ENCODE results near the gene PURA. TPM values are rescaled to one million over a fixed set of nuclear protein-coding genes. Genes with fewer than 3 reads are reported as not detected.

The PURA gene
- total and polyA plus RNA-seq, 2 of the 4 experiments (the other 2 are of a cell fraction): 3.8 to 5.6 TPM

DNA sequence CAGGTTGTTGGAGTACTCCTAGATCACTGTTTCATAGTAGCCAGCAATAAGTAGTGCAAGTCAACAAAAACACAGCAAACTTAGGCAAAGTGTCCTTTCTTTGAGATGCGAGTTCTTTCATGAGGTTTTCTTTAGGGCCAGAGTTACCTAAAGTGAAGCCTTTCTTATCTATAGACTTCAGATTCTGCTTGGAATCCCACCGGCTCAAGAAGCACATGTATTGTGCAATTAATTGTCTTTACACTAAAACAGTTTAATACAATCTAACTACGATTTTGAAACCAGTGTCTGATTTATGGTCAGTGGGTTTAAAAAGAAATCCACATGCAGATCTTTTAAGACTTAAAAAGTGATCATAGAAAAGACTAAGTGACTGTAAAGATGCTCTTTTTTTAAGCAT is 3.6 kb downstream of the PURA start:
- peak overlapping the region; percentile 17; the same call in 1 of the 2 replicates for H3K23ac ChIP-seq (ENCODE audit: low read depth, low read length)
- no peak overlapping the region for H3K4me2 ChIP-seq (ENCODE audit: low read depth, low read length)
- H3K14ac ChIP-seq (replicated peaks; ENCODE audit: low read depth, low read length): no peak overlapping the region
- WGBS, 2 experiments (ENCODE audit: extremely low coverage in 2 of 2, insufficient read length in 1 of 2): no CpG with 5 or more reads among the region's 3 CpGs
- no peak overlapping the region for H2BK120ac ChIP-seq (ENCODE audit: low read depth, low read length)
- no peaks in the 10 kb centered on the region for H3K9me1 ChIP-seq (ENCODE audit: insufficient read depth, low read length)
- no peaks in the 10 kb centered on the region for H3K9me3 ChIP-seq (ENCODE audit: control insufficient read depth, insufficient read depth, low read length)
- no TSS peak for BruUV-seq (replicated peaks)
- no peak overlapping the region for H4K91ac ChIP-seq (ENCODE audit: insufficient read depth, low read depth, low read length)
- dilution Hi-C loops (cut with HindIII; ENCODE audit: low sequenced_read_pairs, unreplicated experiment): no loop called here
- ChIA-PET POLR2A (ENCODE audit: unreplicated experiment) (no interaction called here), CTCF (interaction anchor here (5.1 kb wide), 1 partner anchor 28 kb away, joined by 31 read pairs; no protein-coding TSS in a partner anchor)
- peaks cover 38% of the 10 kb centered on the region for H4K20me1 ChIP-seq (ENCODE audit: insufficient read depth, low read length)
- H2AK9ac ChIP-seq (replicated peaks; ENCODE audit: low read depth, low read length, poor library complexity): no peak overlapping the region
- intact Hi-C loops (cut with micrococcal nuclease): no loop called here
- no peak for DNase-seq
- no peak overlapping the region for H3K27ac ChIP-seq (ENCODE audit: insufficient read depth, low read length)
- H3K36me3 ChIP-seq (ENCODE audit: control insufficient read depth, insufficient read depth, low read length): peaks cover 2% of the 10 kb centered on the region; the same call in 1 of the 2 replicates
- ATAC-seq (ENCODE audit: low read depth): no peak
- no peak overlapping the region for H4K5ac ChIP-seq (ENCODE audit: low read depth, low read length)
- H3K79me1 ChIP-seq (ENCODE audit: low read depth in 1 of 2, low read length in 2 of 2): peaks cover 14 to 58% of the 10 kb centered on the region in 2 experiments
- H2BK5ac ChIP-seq (ENCODE audit: low read depth, low read length, poor library complexity, severe bottlenecking): no peak overlapping the region
- H2AFZ ChIP-seq (replicated peaks; ENCODE audit: low read length, poor library complexity): no peak overlapping the region
- no peak overlapping the region for H2BK20ac ChIP-seq (ENCODE audit: low read depth, low read length)
- H2BK15ac ChIP-seq (ENCODE audit: low read depth, low read length): no peak overlapping the region
- in situ Hi-C loops (cut with MboI; ENCODE audit: low sequenced_read_pairs): loop anchor here (25.0 kb wide), 1 partner anchor 480 kb away; the partner anchor contains the start of gene CXXC5
- H3K9ac ChIP-seq (ENCODE audit: low read depth, low read length): no peak overlapping the region
- no peak overlapping the region for H4K8ac ChIP-seq (ENCODE audit: low read depth in 2 of 2, low read length in 2 of 2)
- no peak overlapping the region for H3K4ac ChIP-seq (ENCODE audit: low read depth, low read length)
- TF ChIP-seq RCOR1 (IDR thresholded peaks at IDR 0.05; ENCODE audit: insufficient replicate concordance, low read length) (no peak), RAD21 (IDR thresholded peaks at IDR 0.05; ENCODE audit: low read length) (no peak), CEBPB (IDR thresholded peaks at IDR 0.05; ENCODE audit: low read depth, low read length) (peak; percentile 67; the same call in 1 of the 2 replicates)
- H3K4me1 ChIP-seq (ENCODE audit: control insufficient read depth, insufficient read depth, low read length): peaks cover 5% of the 10 kb centered on the region; the same call in 1 of the 2 replicates
- H3K4me3 ChIP-seq (ENCODE audit: insufficient read depth, low read depth, low read length): no peak overlapping the region
- H3K27me3 ChIP-seq (ENCODE audit: control insufficient read depth, insufficient read depth, low read length): no peaks in the 10 kb centered on the region
- no peak overlapping the region for H2AK5ac ChIP-seq (ENCODE audit: low read depth, low read length)
- no peak overlapping the region for H3K18ac ChIP-seq (ENCODE audit: low read depth, low read length)
- H3K56ac ChIP-seq (ENCODE audit: extremely low read depth, insufficient read depth, low read length): no peak overlapping the region
